K562 (cell line): ENCODE results near the gene CELF4. TPM values are rescaled to one million over a fixed set of nuclear protein-coding genes. Genes with fewer than 3 reads are reported as not detected.

Source experiments
- ATAC-seq: fragments of 200-7000 bp; cut with Tn5 transposase; 3 replicates; pipeline ENCODE4 v1.9.1; 2020; ENCODE audit warnings: moderate library complexity
- BruUV-seq: library from RNA; stranded (reverse); fragments of 400-500 nt; replicated peaks from 2 replicates; lab custom pipeline; 2021; lab: Mats Ljungman, UMichigan
- CTCF ChIA-PET: fragments of 300-600 bp; formaldehyde crosslinking; extraction: SDS; loops from one replicate; lab custom pipeline; 2021; ENCODE audit warnings: low intra/inter-chr PET ratio; lab: Yijun Ruan, JAX
- POLR2A ChIA-PET: fragments of 300-600, 350-650 bp; sonication (Branson Sonifier 250); formaldehyde crosslinking; extraction: SDS; loops from one replicate; lab custom pipeline; 2021; ENCODE audit warnings: antibody characterized with exemption, inconsistent platforms; lab: Yijun Ruan, JAX
- DNase-seq, 4 experiments: peaks; one replicate each; pipeline versions ENCODE4 v3.0.0 to v3.0.0-alpha.2; 2011 to 2018; ENCODE audit warnings: low spot score in 3 of 4, mixed read lengths in 3 of 4; ENCODE audit errors: extremely low read depth in 1 of 4
- FAIRE-seq: peaks from 2 replicates; lab custom pipeline; 2011; peaks lifted over from hg19 to GRCh38; lab: Jason Lieb, UNC
- H2AFZ ChIP-seq: 2 replicates; pipeline ENCODE4 v1.6.0; 2011; ENCODE audit warnings: low read depth, low read length, control low read depth, inconsistent platforms
- H3K27ac ChIP-seq: fragments of 200-600 bp; 3 replicates; pipeline ENCODE4 v1.8.0; 2011; ENCODE audit warnings: low read depth, mild to moderate bottlenecking, control low read depth, inconsistent platforms, low read length, moderate library complexity, mixed read lengths; ENCODE audit errors: extremely low read depth
- H3K27me3 ChIP-seq, 2 experiments: fragments of 300-600 bp in 1 of 2; 2 replicates in 1 of 2; 3 replicates in 1 of 2; pipeline versions ENCODE4 v1.6.0 to v1.8.0; 2011; ENCODE audit warnings: inconsistent platforms in 2 of 2, low read length in 2 of 2, mild to moderate bottlenecking in 1 of 2, mixed read lengths in 1 of 2, moderate library complexity in 1 of 2; ENCODE audit not compliant: control insufficient read depth in 2 of 2, insufficient read depth in 2 of 2
- H3K36me3 ChIP-seq: fragments of 300-600 bp; 3 replicates; pipeline ENCODE4 v1.8.0; 2011; ENCODE audit warnings: mild to moderate bottlenecking, low read length, inconsistent platforms; ENCODE audit not compliant: control insufficient read depth, insufficient read depth
- H3K4me1 ChIP-seq, 2 experiments: fragments of 200-600 bp in 1 of 2; replicated peaks in 1 of 2; 2 replicates in 1 of 2; 3 replicates in 1 of 2; pipeline versions ENCODE4 v1.5.1 to v1.8.0; 2011; ENCODE audit warnings: inconsistent platforms in 2 of 2, low read length in 2 of 2, mild to moderate bottlenecking in 1 of 2, mixed read lengths in 1 of 2, moderate library complexity in 1 of 2; ENCODE audit not compliant: control insufficient read depth in 2 of 2, insufficient read depth in 2 of 2
- H3K4me2 ChIP-seq: 2 replicates; pipeline ENCODE4 v1.6.1; 2011; ENCODE audit warnings: low read length, control low read depth, inconsistent platforms, mixed read lengths; ENCODE audit not compliant: insufficient read depth
- H3K4me3 ChIP-seq: fragments of 200-600 bp; sonication (generic), shearing (Covaris generic); 2 replicates; pipeline ENCODE4 v1.5.1; 2016; ENCODE audit warnings: control low read depth, inconsistent platforms
- H3K79me2 ChIP-seq: fragments of 200-600 bp; 3 replicates; pipeline ENCODE4 v1.8.0; 2011; ENCODE audit warnings: low read length, inconsistent platforms; ENCODE audit not compliant: control insufficient read depth, insufficient read depth
- H3K9ac ChIP-seq, 2 experiments: 2 replicates each; pipeline versions ENCODE4 v1.6.0 to v1.6.1; 2011; ENCODE audit warnings: low read depth in 2 of 2, low read length in 2 of 2, control low read depth in 1 of 2, inconsistent platforms in 1 of 2, mild to moderate bottlenecking in 1 of 2, mixed read lengths in 1 of 2; ENCODE audit not compliant: insufficient read depth in 1 of 2
- H3K9me1 ChIP-seq: one replicate; pipeline ENCODE4 v1.6.0; 2011; ENCODE audit warnings: inconsistent platforms, mild to moderate bottlenecking, low read length, moderate library complexity; ENCODE audit not compliant: control insufficient read depth, insufficient read depth
- H3K9me3 ChIP-seq: replicated peaks from 2 replicates; pipeline ENCODE4 v1.5.1; 2011; ENCODE audit warnings: low read depth, low read length, inconsistent platforms; ENCODE audit not compliant: control insufficient read depth, insufficient read depth
- H4K20me1 ChIP-seq: replicated peaks from 2 replicates; pipeline ENCODE4 v1.6.1; 2011; ENCODE audit warnings: low read length, inconsistent platforms, mixed read lengths; ENCODE audit not compliant: control insufficient read depth, insufficient read depth
- BRD4 ChIP-seq: fragments of 200-600 bp; sonication (generic); IDR thresholded peaks from 2 replicates; pipeline ENCODE4 v1.6.1; 2017; ENCODE audit warnings: inconsistent platforms
- GATA2 ChIP-seq: sonication (generic); formaldehyde crosslinking; IDR thresholded peaks from 2 replicates; pipeline ENCODE4 v1.4.0; 2020; ENCODE audit warnings: mild to moderate bottlenecking, missing genetic modification reagents
- NR2F6 ChIP-seq: fragments of 450-650 bp; formaldehyde crosslinking; IDR thresholded peaks from 2 replicates; pipeline ENCODE4 v1.4.0; 2020; ENCODE audit warnings: mild to moderate bottlenecking
- OTX1 ChIP-seq: fragments of 450-650 bp; formaldehyde crosslinking; IDR thresholded peaks from 2 replicates; pipeline ENCODE4 v1.4.0; 2022; ENCODE audit warnings: mild to moderate bottlenecking
- POLR3A ChIP-seq: IDR thresholded peaks from 2 replicates; pipeline ENCODE4 v1.6.1; 2011; ENCODE audit warnings: borderline replicate concordance, mild to moderate bottlenecking, moderate library complexity; ENCODE audit not compliant: insufficient read length, insufficient read depth; ENCODE audit errors: extremely low read depth
- RBM39 ChIP-seq: fragments of 200-400 bp; formaldehyde crosslinking; optimal IDR thresholded peaks from 2 replicates; pipeline ENCODE3; 2018; ENCODE audit warnings: low read depth, low read length
- SAFB ChIP-seq: fragments of 200-400 bp; formaldehyde crosslinking; IDR thresholded peaks from 2 replicates; pipeline ENCODE4 v1.6.1; 2017; ENCODE audit warnings: low read depth, low read length, borderline replicate concordance
- TSC22D4 ChIP-seq: fragments of 450-650 bp; IDR thresholded peaks from 2 replicates; pipeline ENCODE4 v1.6.1; 2016; ENCODE audit warnings: missing genetic modification characterization, missing biosample characterization, control low read depth
- WHSC1 ChIP-seq: IDR thresholded peaks from one replicate; pipeline ENCODE4 v1.6.1; 2012; ENCODE audit warnings: low read length, control low read depth, inconsistent platforms
- ZFX ChIP-seq: sonication (generic); formaldehyde crosslinking; IDR thresholded peaks from 2 replicates; pipeline ENCODE4 v1.8.0; 2022; ENCODE audit warnings: mild to moderate bottlenecking, missing genetic modification reagents, moderate library complexity
- ZNF212 ChIP-seq: fragments of 450-650 bp; formaldehyde crosslinking; IDR thresholded peaks from 2 replicates; pipeline ENCODE4 v1.4.0; 2020; ENCODE audit warnings: mild to moderate bottlenecking
- WGBS: fragments of 100-300 bp; shearing (Covaris generic); methylation state at CpG from one replicate; pipeline ENCODE4 v1.1.6; 2016; ENCODE audit warnings: low coverage, mixed read lengths; ENCODE audit not compliant: insufficient coverage; ENCODE audit errors: missing lambda C conversion rate; 5-methylcytosine and 5-hydroxymethylcytosine counted together
- in situ Hi-C: fragments of 300-500 bp; cut with MboI; formaldehyde crosslinking; loops from 4 replicates; pipeline ENCODE4 v1.15.0; 2018; ENCODE audit warnings: inconsistent platforms, mixed read lengths
- intact Hi-C: fragments of 100-400 bp; cut with micrococcal nuclease; formaldehyde crosslinking; loops from 2 replicates; pipeline ENCODE4 v1.14.2; 2022
- polyA plus RNA-seq, 8 experiments: library from polyadenylated mRNA; depleted of rRNA in 4 of 8; stranded (reverse) in 5 of 8; unstranded in 3 of 8; fragments of >200 nt; fragmentation: Nextera tagmentation in 2 of 8; fragmentation: Illumina TruSeq in 1 of 8; extraction: Ambion mirVana in 2 of 8; extraction: Trizol in 1 of 8; gene quantifications; 2 replicates each; pipeline versions ENCODE4 v1.2.1 to v1.2.3, GENCODE V29; 2011 to 2014; ENCODE audit warnings: inconsistent platforms in 1 of 8, missing spikeins in 1 of 8
- total RNA-seq, 7 experiments: library from RNA; depleted of rRNA in 6 of 7; stranded (reverse); fragments of >200 nt in 6 of 7; fragmentation: Illumina TruSeq in 2 of 7; extraction: Trizol in 2 of 7; gene quantifications; 2 replicates each; pipeline versions ENCODE4 v1.2.1 to v1.2.3, GENCODE V29; 2011 to 2021; ENCODE audit warnings: low replicate concordance in 1 of 7
- TF ChIP-seq, protein P1 (sequence below): fragments of 150-350 bp; IDR thresholded peaks from 2 replicates; pipeline ENCODE4 v1.6.1; 2014; ENCODE audit warnings: low read depth, mild to moderate bottlenecking, low read length, borderline replicate concordance
- TF ChIP-seq, protein P2 (sequence below): fragments of 250-450 bp; sonication (Bioruptor Pico); IDR thresholded peaks from 2 replicates; pipeline ENCODE4 v1.4.0; 2020

CELF4 gene
- total and polyA plus RNA-seq, 9 of the 15 experiments (the other 6 are each of a cell fraction or from before 2014, with no cell fraction given), result 0.04 to 0.24 (median 0.07) TPM; not detected in 3

DNA sequence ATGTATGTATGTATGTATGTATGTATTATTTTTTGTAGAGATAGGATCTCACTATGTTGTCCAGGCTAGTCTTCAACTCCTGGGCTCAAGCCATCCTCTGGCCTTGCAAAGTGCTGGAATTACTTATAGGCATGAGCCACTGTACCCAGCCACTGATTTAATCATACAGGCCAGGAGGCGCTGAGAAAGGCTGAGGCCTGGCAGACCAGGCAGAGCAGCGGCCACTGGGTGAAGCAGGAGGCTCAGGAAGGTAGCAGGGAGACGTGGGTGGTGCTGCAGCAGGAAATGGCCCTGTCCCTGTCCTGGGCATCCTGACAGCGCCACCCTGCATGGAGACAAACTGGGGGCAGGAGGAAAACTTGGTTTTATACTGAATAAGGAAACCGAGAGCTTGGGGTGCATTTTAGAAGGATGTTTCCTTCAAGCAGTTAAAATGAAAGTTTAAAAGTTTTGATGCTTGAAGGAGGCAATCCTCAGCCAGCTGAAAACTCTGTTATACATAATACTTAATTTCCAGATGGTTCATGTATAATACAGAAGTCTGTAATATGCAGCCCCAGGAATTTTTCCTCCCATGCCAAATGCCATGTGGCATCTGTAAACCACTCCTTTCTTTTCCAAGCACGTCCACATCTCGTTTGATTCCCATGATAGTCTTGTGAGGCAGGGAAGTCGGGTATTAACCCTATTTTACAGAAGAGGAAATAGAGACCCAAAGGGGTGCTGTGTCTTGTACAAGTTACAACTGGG, 182.4 kb downstream of the CELF4 start:
- no peak for DNase-seq
- FAIRE-seq, result no peak
- Histone ChIP-seq H3K27ac (no peak overlapping the region), H3K9me1 (no peaks in the 10 kb centered on the region), H2AFZ (no peak overlapping the region)
- intact Hi-C loops, result no loop called here
- TF ChIP-seq BRD4, result no peak
- no peak for TF ChIP-seq ZNF212 (CRISPR knock-in tag)
- no peak for TF ChIP-seq POLR3A
- TF ChIP-seq NR2F6, result no peak
- no peak for TF ChIP-seq WHSC1
- no peak for TF ChIP-seq GATA2 (CRISPR knock-in tag)
- TF ChIP-seq ZFX (CRISPR knock-in tag), result no peak
- no peak for TF ChIP-seq RBM39
- no peak for TF ChIP-seq TSC22D4
- no peak for TF ChIP-seq SAFB
- TF ChIP-seq OTX1 (CRISPR knock-in tag), result no peak
- TF ChIP-seq, protein P1, sequence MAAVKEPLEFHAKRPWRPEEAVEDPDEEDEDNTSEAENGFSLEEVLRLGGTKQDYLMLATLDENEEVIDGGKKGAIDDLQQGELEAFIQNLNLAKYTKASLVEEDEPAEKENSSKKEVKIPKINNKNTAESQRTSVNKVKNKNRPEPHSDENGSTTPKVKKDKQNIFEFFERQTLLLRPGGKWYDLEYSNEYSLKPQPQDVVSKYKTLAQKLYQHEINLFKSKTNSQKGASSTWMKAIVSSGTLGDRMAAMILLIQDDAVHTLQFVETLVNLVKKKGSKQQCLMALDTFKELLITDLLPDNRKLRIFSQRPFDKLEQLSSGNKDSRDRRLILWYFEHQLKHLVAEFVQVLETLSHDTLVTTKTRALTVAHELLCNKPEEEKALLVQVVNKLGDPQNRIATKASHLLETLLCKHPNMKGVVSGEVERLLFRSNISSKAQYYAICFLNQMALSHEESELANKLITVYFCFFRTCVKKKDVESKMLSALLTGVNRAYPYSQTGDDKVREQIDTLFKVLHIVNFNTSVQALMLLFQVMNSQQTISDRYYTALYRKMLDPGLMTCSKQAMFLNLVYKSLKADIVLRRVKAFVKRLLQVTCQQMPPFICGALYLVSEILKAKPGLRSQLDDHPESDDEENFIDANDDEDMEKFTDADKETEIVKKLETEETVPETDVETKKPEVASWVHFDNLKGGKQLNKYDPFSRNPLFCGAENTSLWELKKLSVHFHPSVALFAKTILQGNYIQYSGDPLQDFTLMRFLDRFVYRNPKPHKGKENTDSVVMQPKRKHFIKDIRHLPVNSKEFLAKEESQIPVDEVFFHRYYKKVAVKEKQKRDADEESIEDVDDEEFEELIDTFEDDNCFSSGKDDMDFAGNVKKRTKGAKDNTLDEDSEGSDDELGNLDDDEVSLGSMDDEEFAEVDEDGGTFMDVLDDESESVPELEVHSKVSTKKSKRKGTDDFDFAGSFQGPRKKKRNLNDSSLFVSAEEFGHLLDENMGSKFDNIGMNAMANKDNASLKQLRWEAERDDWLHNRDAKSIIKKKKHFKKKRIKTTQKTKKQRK, result no peak
- TF ChIP-seq, protein P2, sequence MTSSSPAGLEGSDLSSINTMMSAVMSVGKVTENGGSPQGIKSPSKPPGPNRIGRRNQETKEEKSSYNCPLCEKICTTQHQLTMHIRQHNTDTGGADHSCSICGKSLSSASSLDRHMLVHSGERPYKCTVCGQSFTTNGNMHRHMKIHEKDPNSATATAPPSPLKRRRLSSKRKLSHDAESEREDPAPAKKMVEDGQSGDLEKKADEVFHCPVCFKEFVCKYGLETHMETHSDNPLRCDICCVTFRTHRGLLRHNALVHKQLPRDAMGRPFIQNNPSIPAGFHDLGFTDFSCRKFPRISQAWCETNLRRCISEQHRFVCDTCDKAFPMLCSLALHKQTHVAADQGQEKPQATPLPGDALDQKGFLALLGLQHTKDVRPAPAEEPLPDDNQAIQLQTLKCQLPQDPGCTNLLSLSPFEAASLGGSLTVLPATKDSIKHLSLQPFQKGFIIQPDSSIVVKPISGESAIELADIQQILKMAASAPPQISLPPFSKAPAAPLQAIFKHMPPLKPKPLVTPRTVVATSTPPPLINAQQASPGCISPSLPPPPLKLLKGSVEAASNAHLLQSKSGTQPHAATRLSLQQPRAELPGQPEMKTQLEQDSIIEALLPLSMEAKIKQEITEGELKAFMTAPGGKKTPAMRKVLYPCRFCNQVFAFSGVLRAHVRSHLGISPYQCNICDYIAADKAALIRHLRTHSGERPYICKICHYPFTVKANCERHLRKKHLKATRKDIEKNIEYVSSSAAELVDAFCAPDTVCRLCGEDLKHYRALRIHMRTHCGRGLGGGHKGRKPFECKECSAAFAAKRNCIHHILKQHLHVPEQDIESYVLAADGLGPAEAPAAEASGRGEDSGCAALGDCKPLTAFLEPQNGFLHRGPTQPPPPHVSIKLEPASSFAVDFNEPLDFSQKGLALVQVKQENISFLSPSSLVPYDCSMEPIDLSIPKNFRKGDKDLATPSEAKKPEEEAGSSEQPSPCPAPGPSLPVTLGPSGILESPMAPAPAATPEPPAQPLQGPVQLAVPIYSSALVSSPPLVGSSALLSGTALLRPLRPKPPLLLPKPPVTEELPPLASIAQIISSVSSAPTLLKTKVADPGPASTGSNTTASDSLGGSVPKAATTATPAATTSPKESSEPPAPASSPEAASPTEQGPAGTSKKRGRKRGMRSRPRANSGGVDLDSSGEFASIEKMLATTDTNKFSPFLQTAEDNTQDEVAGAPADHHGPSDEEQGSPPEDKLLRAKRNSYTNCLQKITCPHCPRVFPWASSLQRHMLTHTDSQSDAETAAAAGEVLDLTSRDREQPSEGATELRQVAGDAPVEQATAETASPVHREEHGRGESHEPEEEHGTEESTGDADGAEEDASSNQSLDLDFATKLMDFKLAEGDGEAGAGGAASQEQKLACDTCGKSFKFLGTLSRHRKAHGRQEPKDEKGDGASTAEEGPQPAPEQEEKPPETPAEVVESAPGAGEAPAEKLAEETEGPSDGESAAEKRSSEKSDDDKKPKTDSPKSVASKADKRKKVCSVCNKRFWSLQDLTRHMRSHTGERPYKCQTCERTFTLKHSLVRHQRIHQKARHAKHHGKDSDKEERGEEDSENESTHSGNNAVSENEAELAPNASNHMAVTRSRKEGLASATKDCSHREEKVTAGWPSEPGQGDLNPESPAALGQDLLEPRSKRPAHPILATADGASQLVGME (CRISPR knock-in tag), result no peak
- TF ChIP-seq, all 486 proteins: peak for 0
- WGBS, result 0% methylated on average over 8 of the region's 8 CpGs
- H4K20me1 ChIP-seq, result no peaks in the 10 kb centered on the region
- H3K4me1 ChIP-seq, result no peaks in the 10 kb centered on the region
- ATAC-seq, result no peak
- no peak overlapping the region for H3K4me3 ChIP-seq
- no peak overlapping the region for H3K9ac ChIP-seq
- no peaks in the 10 kb centered on the region; a peak in 1 of 5 replicates for H3K27me3 ChIP-seq
- POLR2A ChIA-PET, result no interaction called here
- CTCF ChIA-PET, result no interaction called here
- no TSS peak for BruUV-seq
- H3K36me3 ChIP-seq, result no peaks in the 10 kb centered on the region
- in situ Hi-C loops, result loop anchor here (10.0 kb wide), 1 partner anchor 152 kb away; no protein-coding TSS in a partner anchor
- no peaks in the 10 kb centered on the region for H3K79me2 ChIP-seq
- no peaks in the 10 kb centered on the region for H3K9me3 ChIP-seq
- H3K4me2 ChIP-seq, result no peak overlapping the region
